HG03135 (cell line): Measurements from ENCODE around the gene LSM2.

Experiments
- ATAC-seq: cut with Tn5 transposase; IDR thresholded peaks from one replicate; pipeline ENCODE4 v1.9.1; 2021; ENCODE audit warnings: mild to moderate bottlenecking, moderate library complexity; ENCODE audit not compliant: unreplicated experiment

The LSM2 gene

DNA sequence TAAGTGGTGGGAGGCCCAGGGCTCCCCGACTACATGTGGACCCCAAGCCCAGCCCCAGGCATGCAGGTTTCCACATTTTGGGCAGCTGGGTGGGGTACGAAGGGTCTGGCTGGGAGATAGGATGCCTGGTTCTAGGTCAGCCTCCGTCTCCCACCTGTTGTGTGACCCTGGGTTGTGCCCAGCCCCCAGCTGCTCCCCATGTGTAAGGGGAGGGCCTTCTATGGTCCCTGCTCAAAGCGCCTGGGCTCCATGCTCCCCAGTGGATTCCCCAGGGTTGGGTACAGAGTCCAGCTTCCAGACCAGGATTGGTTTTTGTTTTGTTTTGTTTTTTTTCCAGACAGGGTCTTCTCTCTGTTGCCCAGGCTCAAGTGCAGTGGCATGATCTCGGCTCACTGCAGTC lies 28.6 kb downstream of the LSM2 start:
- no peak for ATAC-seq

DNA sequence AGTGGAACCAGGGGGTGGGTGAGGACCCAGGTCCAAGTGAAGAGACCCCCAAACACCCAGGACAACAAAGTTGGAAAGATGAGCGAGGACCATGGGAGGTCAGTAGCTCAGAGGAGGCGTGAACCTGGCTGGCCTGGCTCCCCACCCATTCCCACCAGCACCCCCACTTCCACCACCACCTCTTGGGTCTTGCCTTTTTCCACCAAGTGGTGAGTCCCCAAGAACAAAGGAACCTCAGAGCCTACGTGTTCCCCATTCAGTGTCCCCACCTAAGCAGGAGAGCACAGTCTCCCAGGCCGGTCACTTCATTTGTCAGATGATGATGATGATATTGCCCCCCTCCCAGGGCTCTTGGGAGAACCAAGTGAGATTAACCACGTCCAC lies 29.1 kb downstream of the LSM2 start:
- ATAC-seq = no peak

DNA sequence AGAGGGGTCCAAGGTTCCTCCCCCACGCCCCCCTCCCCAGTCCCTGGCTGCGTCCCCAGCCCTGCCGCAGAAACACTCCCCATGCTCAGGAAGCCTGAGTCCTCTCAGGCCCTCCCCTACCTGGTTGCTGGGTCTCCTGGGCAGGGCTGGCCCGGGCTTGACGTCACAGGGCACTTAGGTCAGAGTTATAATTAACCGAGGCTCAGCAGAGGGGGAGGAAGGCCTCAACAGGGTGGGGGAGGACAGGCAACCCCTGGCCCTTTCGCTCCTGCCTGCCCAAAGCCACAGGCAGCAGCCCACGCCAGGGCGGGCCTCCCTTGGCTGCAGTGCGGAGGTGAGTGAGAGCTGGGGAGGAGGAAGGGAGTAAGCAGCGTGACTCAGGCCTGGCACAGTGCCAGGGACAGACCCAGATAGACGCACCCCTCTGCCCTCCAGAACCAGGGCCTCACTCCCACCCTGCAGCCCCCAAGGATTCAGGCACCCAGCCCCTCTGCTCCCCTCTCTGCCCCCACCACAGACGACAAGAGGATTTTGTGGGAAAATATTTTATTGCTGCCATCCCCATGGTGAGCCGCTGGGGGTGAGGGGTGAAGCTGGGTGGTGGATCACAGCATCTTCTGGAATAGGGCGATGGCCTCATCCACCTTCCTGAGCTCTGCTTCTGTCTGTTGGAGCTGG lies 29.6 kb downstream of the LSM2 start, which contains the start of gene VWA7:
VWA7 (minus strand) TSS at position 340 of the 678 bp plus-strand sequence. CDS start 549 bp downstream, outside the sequence.
- ATAC-seq = peak; percentile 60

DNA sequence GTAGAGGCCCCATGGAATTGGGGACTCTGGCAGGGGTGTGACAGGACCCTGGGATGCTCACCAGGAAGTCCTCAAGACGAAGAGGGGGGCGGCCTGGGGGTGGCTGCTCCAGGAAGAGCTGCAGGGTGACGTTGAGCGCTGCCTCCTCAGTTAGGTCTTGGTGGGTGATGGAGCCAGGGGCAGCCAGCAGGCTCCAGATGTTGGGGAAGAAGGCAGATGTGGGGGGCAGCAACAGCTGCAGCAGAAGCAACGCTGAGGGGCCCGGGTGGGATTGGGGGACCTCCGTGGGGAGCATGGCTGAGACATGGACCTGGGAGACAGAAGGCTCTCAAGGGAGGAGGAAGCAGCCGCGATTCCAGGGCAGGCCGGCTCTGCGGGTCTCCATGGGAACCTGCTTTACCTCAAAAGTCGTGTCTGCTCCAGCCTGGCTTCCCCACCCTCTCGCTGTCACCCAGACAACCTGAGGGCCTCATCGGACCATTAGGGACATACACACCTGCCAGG lies 30.2 kb downstream of the LSM2 start:
- no peak for ATAC-seq

DNA sequence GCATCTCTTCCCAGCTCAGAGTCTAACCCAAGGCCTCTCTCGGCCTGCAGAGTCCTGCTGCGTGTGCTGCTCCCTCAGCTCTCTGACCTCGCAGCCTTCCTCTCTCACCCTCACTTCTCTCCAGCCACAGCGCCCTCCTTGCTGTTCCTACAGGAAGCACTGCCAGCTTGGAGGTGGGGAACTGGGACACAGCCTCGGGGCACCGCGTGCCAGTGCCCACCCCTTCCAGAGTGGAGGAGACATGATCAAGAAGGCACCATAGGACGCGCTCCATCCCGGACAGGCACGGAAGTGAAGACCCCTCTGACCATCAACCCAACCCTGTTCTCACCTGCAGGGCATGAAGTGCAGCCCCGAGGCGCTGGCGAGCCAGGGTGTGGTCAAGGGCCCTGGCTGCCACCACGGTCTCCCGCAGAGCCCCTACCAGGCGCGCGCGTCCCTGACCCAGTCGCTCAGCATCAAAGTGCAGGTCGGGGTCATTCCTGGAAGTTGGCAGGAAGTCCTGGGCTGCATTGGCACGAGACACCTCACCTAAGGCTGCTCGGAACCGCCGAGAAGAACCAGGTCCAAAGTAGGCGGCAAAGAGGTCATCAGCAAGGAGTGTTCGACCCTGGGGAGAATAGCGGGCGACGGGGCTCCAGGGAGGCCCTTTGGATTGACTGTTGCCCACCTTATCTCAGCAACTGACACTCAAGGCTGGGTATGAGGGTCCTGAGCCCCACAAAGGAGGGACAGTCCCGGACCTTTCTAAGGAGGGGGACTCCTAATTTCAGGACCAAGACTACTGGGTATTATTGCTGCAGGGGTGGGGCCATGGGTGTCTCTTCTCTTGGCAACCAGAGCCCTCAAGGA lies 30.9 kb downstream of the LSM2 start:
- no peak for ATAC-seq

DNA sequence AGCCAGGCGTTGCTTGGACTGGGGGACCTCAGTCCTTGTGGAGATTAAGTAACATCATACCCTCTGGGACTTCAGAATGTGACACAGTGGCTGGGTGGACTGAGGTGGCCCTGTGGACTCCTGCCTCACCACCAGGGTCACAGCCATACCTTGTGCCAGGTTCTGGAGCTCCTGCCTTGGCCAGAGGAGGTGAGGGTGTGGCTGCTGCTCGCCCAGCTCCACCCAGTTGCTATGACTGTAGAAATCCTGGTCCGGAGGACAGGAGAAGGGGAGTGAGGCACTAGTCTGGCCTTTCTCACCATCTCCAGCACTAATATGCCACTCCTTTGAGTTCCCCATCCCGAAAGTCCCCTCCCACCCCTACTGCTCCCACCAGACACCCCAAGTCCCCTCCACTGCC lies 31.6 kb downstream of the LSM2 start:
- ATAC-seq = no peak

DNA sequence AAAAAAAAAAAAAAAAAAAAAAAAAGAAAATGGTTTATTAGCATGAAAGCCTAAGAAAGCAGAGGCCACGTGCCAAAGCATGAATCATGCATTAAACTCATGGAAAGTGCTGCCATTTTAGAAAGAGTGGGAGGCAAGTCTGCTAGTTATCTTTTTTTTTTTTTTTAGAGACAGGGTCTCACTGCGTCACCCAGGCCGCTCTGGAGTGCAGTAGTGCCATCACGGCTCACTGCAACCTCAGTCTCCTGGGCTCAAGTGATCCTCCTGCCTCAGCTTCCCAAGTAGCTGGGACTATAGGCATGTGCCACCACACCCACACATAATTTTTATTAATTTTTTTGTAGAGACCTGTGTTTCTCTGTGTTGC lies 34.8 kb downstream of the LSM2 start:
- no peak for ATAC-seq

DNA sequence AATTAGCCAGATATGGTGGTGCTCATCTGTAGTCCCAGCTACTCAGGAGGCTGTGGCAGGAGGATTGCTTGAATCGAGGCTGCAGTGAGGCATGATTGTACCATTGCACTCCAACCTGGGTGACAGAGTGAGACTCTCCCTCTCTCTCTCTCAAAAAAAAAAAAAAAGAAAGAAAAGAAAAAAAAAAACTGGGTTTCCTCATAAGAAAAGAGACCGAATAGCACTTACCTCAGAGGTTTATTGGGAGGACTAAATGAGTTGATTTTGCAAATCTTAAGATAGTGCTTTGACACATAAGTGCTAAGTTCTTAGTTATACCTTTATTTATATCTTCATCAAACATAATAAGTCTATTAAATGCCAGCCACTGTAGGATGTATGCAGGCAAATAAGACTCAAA lies 35.9 kb downstream of the LSM2 start:
- no peak for ATAC-seq

DNA sequence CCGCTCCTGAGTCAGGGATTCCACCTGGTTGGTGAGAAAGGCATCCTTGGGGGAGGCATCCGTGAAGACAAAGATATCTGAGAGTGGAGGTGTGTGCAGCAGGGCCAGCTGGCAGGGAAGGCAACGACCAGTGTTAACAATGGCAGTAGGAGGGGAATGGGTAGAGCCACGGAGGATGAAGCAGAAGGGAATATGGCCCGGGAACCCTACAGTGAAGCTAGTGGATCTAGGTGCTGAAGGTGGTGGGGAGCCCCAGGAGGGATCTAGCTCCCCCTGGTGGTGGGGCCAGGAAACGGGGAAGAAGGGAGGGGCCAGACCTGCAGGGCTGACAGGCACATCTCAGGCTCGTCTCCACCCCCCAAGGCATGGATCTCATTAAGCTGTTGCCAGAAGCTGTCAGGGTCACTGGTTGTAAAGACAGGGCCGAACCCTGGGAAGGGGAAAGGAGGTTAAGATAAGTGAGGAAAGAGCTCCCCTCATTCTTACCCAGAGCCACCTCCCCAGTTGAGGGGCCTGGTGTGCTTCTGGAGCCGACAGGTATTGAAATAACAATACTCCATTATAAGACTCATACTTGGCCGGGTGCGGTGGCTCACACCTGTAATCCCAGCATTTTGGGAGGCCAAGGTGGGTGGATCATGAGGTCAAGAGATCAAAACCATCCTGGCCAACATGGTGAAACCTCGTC lies 36.9 kb downstream of the LSM2 start:
- no peak for ATAC-seq

DNA sequence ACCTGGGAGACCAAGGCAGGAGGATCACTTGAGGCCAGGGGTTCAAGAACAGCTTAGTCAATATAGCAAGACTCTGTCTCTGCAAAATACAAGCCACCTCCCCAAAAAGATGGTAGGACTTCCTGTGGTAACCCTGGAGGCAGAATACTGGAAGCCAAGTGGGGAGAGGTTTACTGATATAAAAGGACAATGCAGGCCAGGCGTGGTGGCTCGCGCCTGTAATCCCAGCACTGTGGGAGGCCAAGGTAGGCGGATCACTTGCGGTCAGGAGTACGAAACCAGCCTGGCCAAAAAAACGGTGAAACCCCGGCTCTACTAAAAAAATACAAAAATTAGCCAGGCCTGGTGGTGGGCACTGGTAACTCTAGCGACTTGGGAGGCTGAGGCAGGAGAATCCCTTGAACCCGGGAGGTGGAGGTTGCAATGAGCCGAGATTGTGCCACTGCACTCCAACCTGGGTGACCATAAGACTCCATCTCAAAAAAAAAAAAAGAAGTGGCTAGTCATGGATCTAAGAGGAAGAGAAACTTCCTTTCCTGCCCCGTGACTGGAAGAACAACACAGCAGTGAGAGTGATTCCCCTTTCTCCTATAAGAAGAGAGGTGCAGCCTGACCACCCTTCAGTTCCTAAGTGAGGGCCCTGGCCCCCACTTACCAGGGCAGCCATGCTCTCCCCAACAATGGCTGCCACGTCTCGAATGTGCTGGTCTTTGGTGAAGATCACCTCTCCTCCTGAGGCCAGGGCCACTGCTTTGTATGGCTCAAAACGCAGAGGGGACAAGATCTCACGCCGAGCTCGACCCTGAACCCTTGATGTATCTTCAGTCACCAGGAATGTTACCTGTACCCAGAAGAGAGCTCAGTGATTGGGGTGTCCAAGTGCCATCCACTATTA lies 38.2 kb downstream of the LSM2 start:
- no peak for ATAC-seq

DNA sequence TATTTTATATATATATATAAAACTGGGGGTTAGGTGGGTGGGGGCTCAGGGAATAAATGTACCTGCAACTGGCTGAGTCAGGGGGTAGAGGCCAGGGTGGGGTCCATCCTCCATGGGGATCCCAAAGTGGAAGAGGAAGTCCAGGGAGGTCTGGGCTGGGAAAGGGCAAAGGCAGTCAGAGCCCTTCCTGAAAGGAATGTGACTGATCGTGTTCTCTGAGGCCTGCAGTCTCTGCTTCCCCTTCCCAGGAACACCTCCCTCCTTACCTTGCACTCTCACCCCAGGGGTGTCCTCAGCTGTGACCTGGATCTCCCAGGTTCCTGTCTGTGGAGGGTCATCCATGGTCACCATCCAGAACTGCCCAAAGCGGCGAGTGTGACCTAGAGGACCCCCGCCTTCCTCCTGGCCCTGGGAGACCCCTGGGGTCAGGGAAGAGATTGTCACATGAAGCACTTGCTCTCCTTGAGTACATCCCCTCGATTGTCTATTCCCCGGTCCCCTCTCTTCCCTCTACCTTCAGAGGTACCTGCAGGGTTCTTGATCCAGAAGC lies 39.6 kb downstream of the LSM2 start:
- ATAC-seq = no peak

DNA sequence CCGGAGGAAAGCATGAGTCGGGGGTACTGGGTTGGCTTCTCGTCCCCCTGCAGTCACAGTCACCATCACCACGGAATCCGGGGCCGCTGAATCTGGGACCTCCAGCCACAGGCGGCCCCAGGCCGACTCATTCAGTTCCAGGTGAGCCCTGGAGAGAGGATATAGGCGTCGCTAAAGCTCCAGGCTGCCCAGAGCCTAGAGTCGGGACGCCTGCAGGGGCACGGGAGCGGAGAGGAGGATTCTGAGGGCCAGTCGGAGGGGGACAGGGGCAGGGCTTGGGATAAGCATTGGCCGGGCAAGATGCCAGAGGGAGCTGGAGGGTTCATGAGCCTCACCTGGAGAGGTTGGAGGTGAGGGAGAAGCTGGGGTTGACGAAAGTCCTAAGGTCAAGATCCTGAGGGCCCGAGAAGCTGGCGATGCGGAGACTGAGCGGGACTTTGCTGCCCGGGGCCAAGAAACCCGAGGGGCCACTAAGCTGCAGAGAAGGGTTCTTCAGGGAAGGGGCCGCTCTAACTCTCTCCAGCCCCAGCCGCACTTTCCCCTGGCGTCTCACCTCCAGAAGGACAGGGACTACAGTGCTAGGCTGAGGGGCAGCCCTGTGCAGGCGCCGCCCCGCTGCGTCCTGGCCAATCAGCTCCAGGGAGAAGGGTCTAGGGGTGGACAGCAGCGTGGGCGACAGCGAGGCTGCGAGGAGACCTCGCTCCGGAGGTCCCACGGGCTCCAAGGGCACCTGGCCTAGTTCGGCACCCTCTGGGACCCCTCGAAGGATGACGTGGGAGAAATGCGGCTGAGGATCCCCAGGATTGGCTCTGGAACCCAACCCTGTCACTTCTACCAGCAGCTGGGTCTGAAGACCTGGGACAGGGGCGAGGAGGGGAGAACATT lies 40.6 kb downstream of the LSM2 start:
- ATAC-seq = no peak

DNA sequence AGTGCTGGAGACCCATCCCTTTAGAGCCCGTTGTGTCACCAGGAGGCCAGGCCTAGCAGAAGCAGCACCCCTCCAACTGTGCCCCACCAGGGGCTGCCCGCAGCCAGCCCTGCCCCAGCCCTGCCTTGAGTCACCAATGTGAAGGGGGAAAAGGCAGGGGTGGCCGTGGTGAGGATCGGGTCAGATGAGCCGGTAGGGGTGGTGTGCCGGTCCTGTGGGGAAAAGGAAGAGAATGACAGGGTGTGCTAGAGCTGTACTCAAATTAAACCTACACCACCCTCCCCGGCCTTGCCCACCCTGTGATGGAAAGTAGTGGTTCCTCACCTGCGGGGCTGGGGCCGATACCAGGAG lies 41.2 kb downstream of the LSM2 start:
- ATAC-seq = no peak

DNA sequence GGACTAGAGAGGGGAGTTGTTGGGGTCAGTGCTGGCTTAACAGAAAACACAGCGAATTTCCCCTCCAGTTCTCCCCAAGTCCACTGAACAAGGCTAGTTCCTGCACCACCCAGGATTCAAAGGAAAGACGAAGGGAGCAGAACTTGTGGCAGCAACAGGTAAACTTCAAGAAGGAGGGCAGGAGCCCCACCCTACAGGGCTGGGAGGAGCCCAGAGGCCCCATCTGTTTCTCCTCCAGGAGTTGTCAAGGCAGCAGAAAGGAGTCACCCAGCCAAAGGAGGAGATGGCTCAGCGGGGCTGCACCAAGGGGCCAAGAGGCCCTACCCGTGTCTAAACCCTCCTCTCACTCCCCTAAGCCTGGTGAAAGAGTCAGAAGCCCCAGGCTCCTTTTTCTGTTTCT lies 42.6 kb downstream of the LSM2 start:
- no peak for ATAC-seq

DNA sequence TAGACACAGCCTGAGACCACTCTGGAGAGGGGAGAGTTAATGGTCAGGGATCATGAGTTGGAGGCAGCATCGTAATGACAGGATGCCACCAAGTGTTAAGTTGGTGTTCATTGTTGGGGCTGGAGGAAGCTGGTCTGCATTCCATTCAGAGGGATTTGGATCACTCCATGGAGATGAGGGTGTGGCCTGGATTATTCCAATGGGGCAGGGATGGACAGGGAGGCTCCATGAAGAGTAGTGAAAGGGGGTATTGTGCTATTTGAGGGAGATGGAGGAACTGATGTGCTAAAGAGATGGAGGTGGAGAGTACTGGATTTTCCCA lies 43.2 kb downstream of the LSM2 start:
- no peak for ATAC-seq

DNA sequence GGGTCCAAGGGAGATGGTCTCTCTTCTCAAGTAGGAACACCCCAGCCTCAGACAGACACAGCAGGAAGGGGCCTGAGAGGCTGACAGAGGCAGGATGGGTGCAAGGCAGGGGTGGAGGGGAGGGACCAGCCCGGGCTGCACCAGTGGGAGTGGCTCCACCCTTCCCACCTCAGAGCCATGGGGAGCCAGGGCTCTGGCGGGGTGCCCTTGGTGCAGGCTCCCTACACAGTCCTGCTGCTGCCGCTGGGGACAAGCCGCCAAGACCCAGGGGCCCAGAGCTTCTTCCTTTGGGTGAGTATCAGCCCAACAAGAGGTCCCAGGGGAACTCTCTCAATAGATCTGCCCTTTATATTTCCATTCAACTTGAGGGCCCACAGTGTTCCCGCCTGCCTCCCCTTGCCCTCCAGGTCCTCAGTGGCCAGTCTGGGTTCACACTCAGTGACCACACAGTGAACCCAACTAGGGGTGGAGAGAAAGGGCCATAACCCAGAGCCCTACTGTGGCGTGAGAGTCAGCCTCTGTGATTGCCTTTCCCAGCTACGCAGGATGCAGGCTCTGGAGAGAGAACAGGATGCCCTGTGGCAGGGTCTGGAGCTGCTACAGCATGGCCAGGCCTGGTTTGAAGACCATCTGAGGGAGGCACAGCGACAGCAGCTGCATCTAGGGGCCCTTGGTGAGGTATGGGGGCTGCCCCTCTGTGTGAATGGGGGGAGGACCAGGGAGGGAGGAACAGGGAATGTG lies 43.7 kb downstream of the LSM2 start:
- ATAC-seq = no peak

DNA sequence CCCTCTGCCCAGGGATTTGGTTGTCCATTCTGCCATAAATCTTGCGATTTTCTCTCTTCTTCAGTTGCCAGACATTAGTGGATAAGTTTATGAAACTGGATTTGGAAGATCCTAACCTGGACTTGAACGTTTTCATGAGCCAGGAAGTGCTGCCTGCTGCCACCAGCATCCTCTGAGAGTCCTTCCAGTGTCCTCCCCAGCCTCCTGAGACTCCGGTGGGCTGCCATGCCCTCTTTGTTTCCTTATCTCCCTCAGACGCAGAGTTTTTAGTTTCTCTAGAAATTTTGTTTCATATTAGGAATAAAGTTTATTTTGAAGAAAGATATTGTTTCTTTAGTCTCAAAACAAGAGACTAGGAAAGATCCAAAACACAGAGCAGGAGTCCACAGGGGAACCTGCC lies 44.4 kb downstream of the LSM2 start, which contains the start of gene SAPCD1:
SAPCD1 (plus strand) TSS at position 301 of the 400 bp plus-strand sequence. CDS start 399 bp downstream, outside the sequence.
- no peak for ATAC-seq

DNA sequence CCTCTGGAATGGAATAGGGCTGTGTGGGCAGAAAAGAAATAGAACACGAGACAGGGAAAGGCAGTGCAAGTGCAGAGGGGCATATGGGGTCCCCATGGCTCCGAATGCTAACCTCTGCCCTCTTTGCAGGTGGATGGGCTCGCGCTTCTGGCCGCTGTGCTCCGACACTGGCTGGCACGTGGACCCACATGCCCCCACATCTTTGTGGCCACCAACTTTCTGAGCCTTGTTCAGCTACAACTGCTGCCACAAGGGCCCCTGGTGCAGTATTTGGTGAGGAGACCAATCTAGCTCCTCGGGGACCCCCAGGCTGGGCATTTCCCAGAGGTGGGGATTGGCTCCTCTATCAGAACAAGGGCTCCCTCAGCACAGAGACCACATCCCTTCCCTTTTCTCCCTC lies 45.4 kb downstream of the LSM2 start:
- ATAC-seq = no peak

DNA sequence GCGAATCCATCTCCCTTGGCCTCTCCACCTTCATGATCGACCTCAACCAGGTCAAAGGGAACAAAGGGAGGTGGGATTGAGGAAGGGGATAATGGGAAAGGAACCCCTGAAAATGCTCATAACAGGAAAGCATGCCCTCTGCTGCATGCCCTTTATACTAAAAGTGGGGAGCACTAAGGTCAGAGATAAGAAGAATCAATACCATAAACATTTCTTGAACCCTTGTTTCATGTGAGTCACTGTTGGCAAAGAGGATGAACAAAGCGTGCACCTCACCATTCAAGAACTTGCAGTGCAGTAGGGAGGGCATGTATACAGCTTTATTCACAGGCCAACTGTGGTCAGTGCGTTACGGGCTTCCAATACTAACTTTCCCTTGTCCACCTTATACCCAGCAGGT lies 46.0 kb downstream of the LSM2 start:
- ATAC-seq = no peak
